SK-N-MC (cell line): ENCODE data around the gene SEPHS1.

Experiments used
- EZH2 ChIP-seq: fragments of 200-600 bp; sonication (generic); IDR thresholded peaks from one replicate; pipeline ENCODE4 v1.6.1; 2017; ENCODE audit warnings: antibody characterized with exemption
- FOXP2 ChIP-seq: optimal IDR thresholded peaks from 2 replicates; pipeline ENCODE3; 2011; ENCODE audit warnings: mild to moderate bottlenecking, moderate library complexity; ENCODE audit not compliant: insufficient read depth; ENCODE audit errors: extremely low read length, control extremely low read depth
- POLR2AphosphoS5 ChIP-seq: IDR thresholded peaks from 2 replicates; pipeline ENCODE4 v1.6.1; 2012; ENCODE audit warnings: mild to moderate bottlenecking, low read depth, low read length, borderline replicate concordance

DNA sequence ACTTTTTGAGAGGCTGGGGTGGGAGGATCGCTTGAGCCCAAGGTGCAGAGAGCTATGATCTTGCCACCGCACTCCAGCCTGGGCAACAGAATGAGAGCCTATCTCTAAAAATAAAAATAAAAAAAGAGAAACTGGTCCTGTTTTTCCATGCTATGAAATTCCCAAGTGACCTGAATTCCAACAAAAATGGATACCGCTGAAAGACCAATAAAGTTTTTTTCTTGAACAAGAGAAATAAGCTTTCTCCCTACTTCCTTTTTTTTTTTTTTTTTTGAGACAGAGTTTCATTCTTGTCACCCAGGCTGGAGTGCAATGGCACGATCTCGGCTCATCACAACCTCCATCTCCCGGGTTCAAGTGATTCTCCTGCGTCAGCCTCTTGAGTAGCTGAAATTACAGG is 12.5 kb upstream of the SEPHS1 start:
- TF ChIP-seq EZH2 = no peak
- no peak for TF ChIP-seq POLR2AphosphoS5
- no peak for TF ChIP-seq FOXP2
